BLaER1 treated with 17β-estradiol and CSF1 and Interleukin-3, amounts not matched to agents 10 nM and 100 nM (cell line): ENCODE measurements around the gene MMP25.

Source experiments
- H3K27ac ChIP-seq, 11 experiments: shearing (Covaris generic); formaldehyde crosslinking; 2 replicates each; pipeline ENCODE4 v1.8.1; 2022
- H3K27me3 ChIP-seq, 11 experiments: shearing (Covaris generic); formaldehyde crosslinking; 2 replicates each; pipeline ENCODE4 v1.8.1; 2022
- H3K36me3 ChIP-seq, 11 experiments: shearing (Covaris generic); formaldehyde crosslinking; 2 replicates each; pipeline ENCODE4 v1.8.1; 2022
- H3K4me1 ChIP-seq, 10 experiments: shearing (Covaris generic); formaldehyde crosslinking; 2 replicates each; pipeline ENCODE4 v1.8.1; 2022
- H3K4me2 ChIP-seq, 11 experiments: shearing (Covaris generic); formaldehyde crosslinking; 2 replicates each; pipeline ENCODE4 v1.8.1; 2022
- H3K4me3 ChIP-seq, 10 experiments: shearing (Covaris generic); formaldehyde crosslinking; 2 replicates each; pipeline ENCODE4 v1.8.1; 2022
- H3K9ac ChIP-seq, 11 experiments: shearing (Covaris generic); formaldehyde crosslinking; 2 replicates each; pipeline ENCODE4 v1.8.1; 2022
- H3K9me3 ChIP-seq, 11 experiments: shearing (Covaris generic); formaldehyde crosslinking; replicated peaks in 1 of 11; 2 replicates each; pipeline ENCODE4 v1.8.1; 2022
- H4K20me1 ChIP-seq, 11 experiments: shearing (Covaris generic); formaldehyde crosslinking; 2 replicates each; pipeline ENCODE4 v1.8.1; 2022
- Cebpa-rat ChIP-seq, 11 experiments: shearing (Covaris generic); IDR thresholded peaks; 2 replicates each; pipeline ENCODE4 v1.8.1; 2022

MMP25 gene, protein sequence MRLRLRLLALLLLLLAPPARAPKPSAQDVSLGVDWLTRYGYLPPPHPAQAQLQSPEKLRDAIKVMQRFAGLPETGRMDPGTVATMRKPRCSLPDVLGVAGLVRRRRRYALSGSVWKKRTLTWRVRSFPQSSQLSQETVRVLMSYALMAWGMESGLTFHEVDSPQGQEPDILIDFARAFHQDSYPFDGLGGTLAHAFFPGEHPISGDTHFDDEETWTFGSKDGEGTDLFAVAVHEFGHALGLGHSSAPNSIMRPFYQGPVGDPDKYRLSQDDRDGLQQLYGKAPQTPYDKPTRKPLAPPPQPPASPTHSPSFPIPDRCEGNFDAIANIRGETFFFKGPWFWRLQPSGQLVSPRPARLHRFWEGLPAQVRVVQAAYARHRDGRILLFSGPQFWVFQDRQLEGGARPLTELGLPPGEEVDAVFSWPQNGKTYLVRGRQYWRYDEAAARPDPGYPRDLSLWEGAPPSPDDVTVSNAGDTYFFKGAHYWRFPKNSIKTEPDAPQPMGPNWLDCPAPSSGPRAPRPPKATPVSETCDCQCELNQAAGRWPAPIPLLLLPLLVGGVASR

DNA sequence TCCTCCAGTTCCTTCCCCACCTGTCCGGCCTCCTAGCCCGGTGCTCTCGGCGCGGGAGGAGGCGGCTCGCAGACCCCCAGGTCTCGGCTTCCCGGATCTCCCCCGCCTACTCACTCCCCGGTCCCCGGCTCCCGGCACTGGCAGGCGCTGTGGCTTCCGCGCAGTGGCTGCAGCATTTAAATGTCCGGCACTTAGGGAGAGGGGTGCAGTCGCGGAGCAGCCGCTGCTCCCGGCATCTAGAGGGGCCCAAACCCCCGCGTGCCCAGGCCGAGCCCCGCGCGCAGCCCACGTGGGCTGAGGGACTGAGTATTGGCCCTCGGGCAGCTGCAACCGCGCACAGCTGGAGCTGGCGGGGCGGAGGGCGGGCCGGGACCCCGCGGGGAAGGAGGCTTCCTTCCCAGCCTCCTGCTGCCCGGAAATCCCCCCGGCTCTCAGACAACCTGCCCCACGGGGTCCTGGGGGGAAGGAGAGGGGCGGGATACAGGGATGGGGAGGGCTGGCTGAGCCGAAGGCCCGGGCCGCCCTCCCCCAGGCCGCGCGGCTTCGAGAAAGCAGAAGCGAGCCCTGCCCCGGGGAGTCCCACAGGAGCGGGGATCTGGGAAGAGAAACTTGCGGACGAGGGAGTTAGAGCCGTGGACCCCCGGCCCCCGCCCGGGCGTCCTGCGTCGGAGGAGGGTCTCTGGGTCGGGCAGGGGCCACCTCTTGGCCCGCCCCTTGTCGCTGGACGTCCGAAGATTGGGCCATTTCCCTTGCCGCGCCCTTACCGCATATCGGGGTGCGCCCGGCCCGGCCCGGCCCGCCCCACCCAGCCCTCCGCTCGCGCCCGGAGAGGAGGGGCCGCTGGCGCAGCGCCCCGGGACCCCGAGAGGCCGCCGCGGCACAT is at the start of gene MMP25:
Gene MMP25 (plus strand): TSS at position 804 of the 883 bp plus-strand sequence. CDS start 357 bp downstream, outside the sequence.
- Histone ChIP-seq H4K20me1 (peaks cover 0 to 29% (median 5%) of the 10 kb centered on the region in 11 experiments; a peak in 8 of 22 replicates), H3K36me3 (no peaks in the 10 kb centered on the region), H3K9ac (peak within 1 kb of the TSS; percentile 39 to 75 (median 69); a peak in 20 of 22 replicates), H3K27ac (peak within 1 kb of the TSS in 9 of 11 experiments; percentile 25 to 62 (median 52); a peak in 15 of 22 replicates), H3K4me1 (peaks cover 34 to 69% (median 54%) of the 10 kb centered on the region in 10 experiments), H3K9me3 (no peaks in the 10 kb centered on the region), H3K27me3 (peaks cover 91 to 100% (median 99%) of the 10 kb centered on the region in 11 experiments), H3K4me3 (peak within 1 kb of the TSS; percentile 52 to 75 (median 62)), H3K4me2 (peak within 1 kb of the TSS; percentile 97 to 100 (median 99))
- TF ChIP-seq Cebpa-rat (IDR thresholded peaks at IDR 0.05) = no peak

DNA sequence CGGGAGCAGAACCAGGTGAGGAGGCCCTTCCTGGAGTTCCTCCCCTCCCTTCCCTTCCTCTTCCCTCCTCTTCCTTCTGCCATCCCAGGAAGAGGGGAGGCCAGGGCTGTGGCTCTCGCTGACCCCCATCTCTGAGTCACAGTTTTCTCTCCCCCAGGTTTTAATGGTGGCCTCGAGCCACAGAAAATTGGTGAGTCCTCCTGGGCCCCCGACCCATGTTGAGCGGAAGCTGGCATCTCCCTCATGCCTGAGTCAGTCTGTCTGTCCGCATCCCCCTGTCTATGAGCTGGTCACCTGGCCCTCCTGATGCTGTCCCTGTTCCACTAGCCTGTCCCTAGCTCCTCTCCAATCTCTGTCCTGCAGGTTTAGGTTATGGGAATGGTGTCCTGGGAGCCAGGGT is 46.4 kb upstream of the MMP25 start:
- H3K9ac ChIP-seq = no peak overlapping the region
- TF ChIP-seq Cebpa-rat (IDR thresholded peaks at IDR 0.05) = no peak
- no peaks in the 10 kb centered on the region for H3K9me3 ChIP-seq
- H3K4me1 ChIP-seq = peaks cover 0 to 16% (median 3%) of the 10 kb centered on the region in 10 experiments; a peak in 13 of 20 replicates
- peaks cover 60 to 97% (median 91%) of the 10 kb centered on the region in 11 experiments for H3K27me3 ChIP-seq
- H4K20me1 ChIP-seq = peaks cover 0 to 43% (median 0%) of the 10 kb centered on the region in 11 experiments; a peak in 5 of 22 replicates
- H3K27ac ChIP-seq = no peak overlapping the region
- peak overlapping the region in 1 of 11 experiments; percentile 10; a peak in 1 of 22 replicates for H3K4me2 ChIP-seq
- no peak overlapping the region for H3K4me3 ChIP-seq
- no peaks in the 10 kb centered on the region for H3K36me3 ChIP-seq

DNA sequence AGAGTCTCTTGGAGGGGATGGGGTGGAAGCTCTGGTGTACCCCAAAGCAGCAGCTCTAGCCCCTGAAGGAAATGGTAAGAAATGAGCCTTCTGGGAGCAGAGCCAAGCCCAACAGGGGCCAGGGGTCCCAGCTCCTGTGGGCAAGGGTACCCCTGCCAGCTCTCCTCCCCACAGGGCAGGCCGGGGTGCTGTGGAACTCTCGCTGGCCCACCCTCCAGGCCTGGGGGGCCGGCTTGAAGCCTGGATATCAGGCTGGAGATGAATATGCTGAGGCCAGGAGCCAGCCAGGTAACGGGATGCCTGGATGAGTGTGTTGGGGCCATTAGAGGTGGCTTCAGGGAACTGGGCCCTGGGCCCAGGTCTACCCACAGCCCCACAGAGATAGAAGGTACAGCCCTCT is 45.8 kb upstream of the MMP25 start:
- Histone ChIP-seq H4K20me1 (peaks cover 0 to 43% (median 0%) of the 10 kb centered on the region in 11 experiments; a peak in 5 of 22 replicates), H3K9me3 (no peaks in the 10 kb centered on the region), H3K4me2 (no peak overlapping the region), H3K27me3 (peaks cover 66 to 98% (median 97%) of the 10 kb centered on the region in 11 experiments), H3K4me3 (no peak overlapping the region), H3K27ac (no peak overlapping the region), H3K9ac (no peak overlapping the region), H3K4me1 (peaks cover 0 to 17% (median 5%) of the 10 kb centered on the region in 10 experiments; a peak in 14 of 20 replicates), H3K36me3 (no peaks in the 10 kb centered on the region)
- TF ChIP-seq Cebpa-rat (IDR thresholded peaks at IDR 0.05) = no peak

DNA sequence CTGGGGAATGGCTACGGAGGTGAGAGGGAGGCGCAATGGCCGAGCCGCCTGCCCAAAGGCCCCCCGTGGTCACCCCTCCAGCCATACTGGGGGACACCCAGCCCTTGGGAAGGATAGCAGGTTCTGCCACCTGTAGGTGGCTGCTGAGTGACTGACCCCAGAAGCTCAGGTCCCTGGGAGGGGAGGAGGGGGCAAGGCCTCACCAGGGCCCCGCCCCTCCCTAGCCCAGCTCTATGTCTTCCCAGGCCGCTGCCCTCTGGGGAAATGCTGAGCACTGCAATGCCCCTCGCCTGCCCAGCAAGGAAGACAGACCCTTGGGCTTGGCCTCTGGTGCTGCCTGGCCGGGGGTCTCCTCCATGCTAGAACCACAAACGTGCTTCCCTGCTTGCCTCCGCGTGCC is 45.0 kb upstream of the MMP25 start:
- no peak for TF ChIP-seq Cebpa-rat (IDR thresholded peaks at IDR 0.05)
- H3K27me3 ChIP-seq = peaks cover 71 to 98% (median 97%) of the 10 kb centered on the region in 11 experiments
- H4K20me1 ChIP-seq = peaks cover 0 to 41% (median 0%) of the 10 kb centered on the region in 11 experiments; a peak in 6 of 22 replicates

DNA sequence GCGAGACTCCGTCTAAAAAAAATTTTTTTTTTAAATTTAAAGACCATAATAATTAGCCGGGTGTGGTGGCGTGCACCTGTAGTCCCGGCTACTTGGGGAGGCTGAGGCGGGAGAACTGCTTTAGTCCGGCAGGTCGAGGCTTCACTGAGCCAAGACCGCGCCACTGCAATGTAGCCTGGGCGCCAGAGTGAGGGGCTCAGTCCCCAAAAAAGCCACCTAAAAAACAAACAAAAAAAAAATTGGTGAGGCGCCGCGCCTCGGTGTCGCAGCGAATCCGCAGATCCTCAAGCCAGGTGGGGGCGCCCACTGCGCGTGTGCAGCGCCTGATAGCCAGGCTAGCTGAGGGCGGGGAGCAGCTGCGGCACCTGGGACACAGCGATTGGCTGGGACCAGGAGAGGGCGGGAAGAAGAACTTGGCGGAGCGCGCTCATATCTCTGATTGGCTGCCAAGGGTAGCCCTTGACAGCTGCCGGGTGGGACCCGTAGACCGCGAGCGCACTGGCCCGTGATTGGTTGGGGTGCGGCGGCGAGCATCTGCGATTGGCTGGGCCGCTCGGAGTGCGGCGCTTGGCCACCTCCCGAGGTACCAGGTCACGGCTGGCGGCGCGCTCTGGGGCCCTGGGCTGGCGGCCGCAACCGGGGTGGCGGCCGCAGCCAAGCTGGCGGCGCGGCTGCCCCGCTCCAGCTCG is 42.6 kb upstream of the MMP25 start:
- Histone ChIP-seq H3K4me2 (peak overlapping the region; percentile 79 to 87 (median 84)), H3K4me1 (peaks cover 31 to 48% (median 37%) of the 10 kb centered on the region in 10 experiments), H3K27me3 (peaks cover 55 to 98% (median 91%) of the 10 kb centered on the region in 11 experiments), H3K9me3 (no peaks in the 10 kb centered on the region), H4K20me1 (peaks cover 0 to 21% (median 0%) of the 10 kb centered on the region in 11 experiments; a peak in 6 of 22 replicates), H3K36me3 (no peaks in the 10 kb centered on the region), H3K9ac (peak overlapping the region in 1 of 11 experiments; percentile 44; a peak in 1 of 22 replicates), H3K4me3 (peak overlapping the region; percentile 49 to 68 (median 57); a peak in 19 of 20 replicates), H3K27ac (no peak overlapping the region)
- no peak for TF ChIP-seq Cebpa-rat (IDR thresholded peaks at IDR 0.05)

More for the DNA sequence above, 45.0 kb upstream of the MMP25 start:
- H3K27ac ChIP-seq = no peak overlapping the region
- no peak overlapping the region for H3K4me3 ChIP-seq
- H3K9me3 ChIP-seq = no peaks in the 10 kb centered on the region
- peak overlapping the region in 1 of 11 experiments; percentile 30; a peak in 2 of 22 replicates for H3K4me2 ChIP-seq
- H3K4me1 ChIP-seq = peaks cover 7 to 23% (median 13%) of the 10 kb centered on the region in 10 experiments; a peak in 17 of 20 replicates
- H3K36me3 ChIP-seq = no peaks in the 10 kb centered on the region
- no peak overlapping the region for H3K9ac ChIP-seq

DNA sequence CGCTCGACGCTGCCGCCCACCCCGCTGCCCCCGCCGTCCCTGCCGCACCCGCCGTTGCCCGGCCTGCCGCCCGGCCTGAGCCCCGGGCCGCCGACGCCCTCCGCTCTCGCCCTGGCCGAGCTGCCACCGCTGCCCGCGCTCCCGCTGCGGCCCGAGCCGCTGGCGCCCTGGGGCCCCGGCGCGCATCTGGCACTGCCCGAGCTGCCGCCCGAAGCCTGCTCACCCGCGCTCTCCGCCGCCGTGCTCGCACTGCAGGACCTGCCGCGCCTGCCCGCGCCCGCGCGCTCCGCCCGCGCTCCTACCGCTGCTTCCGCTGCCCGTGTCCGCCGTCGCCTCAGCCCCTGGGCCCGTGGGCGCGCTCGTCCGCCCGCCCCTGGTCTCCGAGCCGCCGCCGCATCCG is 42.0 kb upstream of the MMP25 start:
- Histone ChIP-seq H3K27ac (no peak overlapping the region), H4K20me1 (peaks cover 0 to 15% (median 0%) of the 10 kb centered on the region in 11 experiments; a peak in 4 of 22 replicates), H3K4me1 (peaks cover 35 to 53% (median 42%) of the 10 kb centered on the region in 10 experiments), H3K9me3 (no peaks in the 10 kb centered on the region), H3K9ac (peak overlapping the region in 3 of 11 experiments; percentile 26 to 46 (median 44); a peak in 2 of 22 replicates), H3K36me3 (no peaks in the 10 kb centered on the region), H3K27me3 (peaks cover 49 to 98% (median 85%) of the 10 kb centered on the region in 11 experiments), H3K4me3 (peak overlapping the region; percentile 49 to 68 (median 57); a peak in 19 of 20 replicates), H3K4me2 (peak overlapping the region; percentile 79 to 87 (median 84))
- no peak for TF ChIP-seq Cebpa-rat (IDR thresholded peaks at IDR 0.05)

DNA sequence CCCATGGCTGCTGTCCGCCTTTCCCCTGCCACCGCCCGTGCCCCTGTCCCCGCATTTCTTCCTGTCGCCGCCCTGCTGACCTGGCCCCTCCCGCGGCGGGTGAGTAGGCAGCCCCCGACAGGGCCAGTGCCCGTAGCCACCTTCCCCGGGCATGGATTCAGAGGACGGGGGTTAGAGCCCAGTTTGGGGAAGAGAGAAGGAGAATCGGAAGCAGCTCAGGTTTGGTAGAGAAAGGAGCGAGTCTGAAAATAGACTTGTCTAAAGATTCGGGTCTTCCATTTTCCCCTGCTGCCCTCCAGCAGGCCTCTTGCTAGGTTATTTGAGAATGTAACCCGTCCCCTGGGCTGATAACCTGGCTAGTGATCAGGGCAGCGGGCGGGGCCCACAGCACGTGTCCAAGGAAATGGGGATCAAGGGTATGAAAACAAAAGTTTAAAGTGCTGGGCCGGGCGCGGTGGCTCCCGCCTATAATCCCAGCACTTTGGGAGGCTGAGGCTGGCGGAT is 41.5 kb upstream of the MMP25 start:
- Histone ChIP-seq H3K9me3 (no peaks in the 10 kb centered on the region), H3K4me3 (peak overlapping the region in 4 of 10 experiments; percentile 35 to 58 (median 41); a peak in 6 of 20 replicates), H3K27me3 (peaks cover 44 to 98% (median 85%) of the 10 kb centered on the region in 11 experiments), H3K27ac (no peak overlapping the region), H3K4me2 (peak overlapping the region in 10 of 11 experiments; percentile 29 to 86 (median 52); a peak in 18 of 22 replicates), H3K9ac (no peak overlapping the region), H3K36me3 (no peaks in the 10 kb centered on the region), H4K20me1 (peaks cover 0 to 14% (median 0%) of the 10 kb centered on the region in 11 experiments; a peak in 4 of 22 replicates), H3K4me1 (peaks cover 35 to 59% (median 43%) of the 10 kb centered on the region in 10 experiments)
- no peak for TF ChIP-seq Cebpa-rat (IDR thresholded peaks at IDR 0.05)
